A549 (cell line): Measurements from ENCODE around the gene PADI2. TPM values are rescaled to one million over a fixed set of nuclear protein-coding genes. Genes with fewer than 3 reads are reported as not detected.

Experiments used
- ATAC-seq, 2 experiments: fragments of 200-7000 bp in 1 of 2; fragments of >200 bp in 1 of 2; cut with Nextera tagmentation in 1 of 2; cut with Tn5 transposase in 1 of 2; 3 replicates each; pipeline versions ENCODE4 v1.8.0 to v1.9.1; 2018 to 2020; ENCODE audit warnings: mild to moderate bottlenecking in 1 of 2, moderate library complexity in 1 of 2
- CTCF ChIA-PET: fragments of 300-600 bp; sonication (Branson Sonifier 250); formaldehyde crosslinking; extraction: SDS; loops from one replicate; lab custom pipeline; 2021; ENCODE audit warnings: antibody characterized with exemption, inconsistent platforms; lab: Yijun Ruan, JAX
- POLR2A ChIA-PET: fragments of 350-600 bp; formaldehyde crosslinking; extraction: SDS; loops from one replicate; lab custom pipeline; 2021; ENCODE audit warnings: antibody characterized with exemption, inconsistent platforms; lab: Yijun Ruan, JAX
- DNase-seq, 2 experiments: peaks; one replicate each; pipeline versions ENCODE4 v3.0.0 to v3.0.0-alpha.2; 2011 to 2016; ENCODE audit warnings: low read depth in 1 of 2, low spot score in 1 of 2
- FAIRE-seq: peaks from 2 replicates; lab custom pipeline; 2011; peaks lifted over from hg19 to GRCh38; lab: Jason Lieb, UNC
- H3K27ac ChIP-seq, 2 experiments: fragments of >200 bp; sonication (Bioruptor Twin); formaldehyde crosslinking; 3 replicates each; pipeline ENCODE4 v1.5.1; 2016 to 2017
- H3K4me1 ChIP-seq: fragments of >200 bp; sonication (Bioruptor Twin); formaldehyde crosslinking; 3 replicates; pipeline ENCODE4 v1.6.1; 2016
- H3K4me2 ChIP-seq: fragments of >200 bp; sonication (Bioruptor Twin); formaldehyde crosslinking; 3 replicates; pipeline ENCODE4 v1.6.1; 2016
- H3K4me3 ChIP-seq: fragments of >200 bp; sonication (Bioruptor Twin); formaldehyde crosslinking; 3 replicates; pipeline ENCODE4 v1.5.1; 2016
- H3K9me3 ChIP-seq: fragments of >200 bp; sonication (Bioruptor Twin); formaldehyde crosslinking; 3 replicates; pipeline ENCODE4 v1.6.1; 2016
- ATOH8 ChIP-seq: fragments of 250-450 bp; sonication (Bioruptor Pico); IDR thresholded peaks from 2 replicates; pipeline ENCODE4 v1.5.0; 2020; ENCODE audit warnings: low read depth, mild to moderate bottlenecking, moderate library complexity
- BCL3 ChIP-seq: fragments of >200 bp; sonication (Bioruptor Twin); formaldehyde crosslinking; IDR thresholded peaks from 3 replicates; pipeline ENCODE4 v1.6.1; 2016
- BHLHE40 ChIP-seq: IDR thresholded peaks from 2 replicates; pipeline ENCODE4 v1.6.1; 2012; ENCODE audit warnings: low read depth, low read length, inconsistent platforms
- CBX2 ChIP-seq: fragments of 200-600 bp; sonication (generic); IDR thresholded peaks from 2 replicates; pipeline ENCODE4 v1.6.1; 2016; ENCODE audit warnings: low read depth, mild to moderate bottlenecking, borderline replicate concordance
- CHD2 ChIP-seq: fragments of 150-350 bp; IDR thresholded peaks from 2 replicates; pipeline ENCODE4 v1.6.1; 2014; ENCODE audit warnings: low read length; ENCODE audit not compliant: partially characterized antibody
- CTCF ChIP-seq: fragments of >200 bp; sonication (Bioruptor Twin); formaldehyde crosslinking; IDR thresholded peaks from 3 replicates; pipeline ENCODE4 v1.5.1; 2016
- E2F6 ChIP-seq: IDR thresholded peaks from 2 replicates; pipeline ENCODE4 v1.6.1; 2012; ENCODE audit warnings: low read depth, borderline replicate concordance
- EHMT2 ChIP-seq: fragments of 200-600 bp; sonication (generic); IDR thresholded peaks from 2 replicates; pipeline ENCODE4 v1.6.1; 2016; ENCODE audit warnings: antibody characterized with exemption, low read depth, mild to moderate bottlenecking, moderate library complexity
- ELK1 ChIP-seq: fragments of 150-350 bp; IDR thresholded peaks from 2 replicates; pipeline ENCODE4 v1.6.1; 2014; ENCODE audit warnings: low read depth, mild to moderate bottlenecking, low read length
- FOSL2 ChIP-seq, 2 experiments: fragments of 450-650 bp in 1 of 2; fragments of >200 bp in 1 of 2; sonication (Bioruptor Twin) in 1 of 2; formaldehyde crosslinking; IDR thresholded peaks; 2 replicates each; pipeline versions ENCODE4 v1.5.0 to v1.6.1; 2016 to 2020; ENCODE audit warnings: mild to moderate bottlenecking in 1 of 2, moderate library complexity in 1 of 2
- HMGXB4 ChIP-seq: fragments of 250-450 bp; sonication (Bioruptor Pico); IDR thresholded peaks from 2 replicates; pipeline ENCODE4 v1.5.0; 2021; ENCODE audit warnings: mild to moderate bottlenecking, moderate library complexity, borderline replicate concordance
- HOXB13 ChIP-seq: fragments of 250-450 bp; sonication (Bioruptor Pico); IDR thresholded peaks from 2 replicates; pipeline ENCODE4 v1.5.0; 2020; ENCODE audit warnings: low read depth, mild to moderate bottlenecking, moderate library complexity
- HOXB5 ChIP-seq: fragments of 250-450 bp; sonication (Bioruptor Pico); IDR thresholded peaks from 2 replicates; pipeline ENCODE4 v1.5.0; 2020; ENCODE audit warnings: mild to moderate bottlenecking, moderate library complexity
- MAX ChIP-seq: IDR thresholded peaks from 2 replicates; pipeline ENCODE4 v1.6.1; 2012
- MAZ ChIP-seq: fragments of 150-350 bp; IDR thresholded peaks from 2 replicates; pipeline ENCODE4 v1.6.1; 2014; ENCODE audit warnings: antibody characterized with exemption, low read depth, low read length, borderline replicate concordance
- NFE2L2 ChIP-seq: fragments of 150-350 bp; conservative IDR thresholded peaks from 2 replicates; pipeline ENCODE4 v1.6.1; 2014; ENCODE audit warnings: low read length
- NPAS2 ChIP-seq: fragments of 250-450 bp; sonication (Bioruptor Pico); IDR thresholded peaks from 2 replicates; pipeline ENCODE4 v1.8.0; 2022; ENCODE audit warnings: mild to moderate bottlenecking, moderate library complexity, borderline replicate concordance
- RAD21 ChIP-seq, 2 experiments: fragments of >200 bp in 1 of 2; sonication (Bioruptor Twin) in 1 of 2; formaldehyde crosslinking in 1 of 2; IDR thresholded peaks in 1 of 2; conservative IDR thresholded peaks in 1 of 2; 2 replicates in 1 of 2; 3 replicates in 1 of 2; pipeline ENCODE4 v1.6.1; 2012 to 2018; ENCODE audit warnings: inconsistent platforms in 1 of 2
- RFX5 ChIP-seq: fragments of 450-650 bp; IDR thresholded peaks from 2 replicates; pipeline ENCODE4 v1.7.1; 2014; ENCODE audit warnings: antibody characterized with exemption, mild to moderate bottlenecking, moderate library complexity
- SMC3 ChIP-seq: fragments of >200 bp; sonication (Bioruptor Twin); formaldehyde crosslinking; IDR thresholded peaks from 3 replicates; pipeline ENCODE4 v1.6.1; 2018; ENCODE audit warnings: inconsistent platforms
- TFCP2L1 ChIP-seq: fragments of 250-450 bp; sonication (Bioruptor Pico); IDR thresholded peaks from 2 replicates; pipeline ENCODE4 v1.5.0; 2021; ENCODE audit warnings: mild to moderate bottlenecking
- TP53 ChIP-seq: fragments of 250-450 bp; sonication (Bioruptor Pico); IDR thresholded peaks from 2 replicates; pipeline ENCODE4 v1.5.0; 2021; ENCODE audit warnings: mild to moderate bottlenecking, moderate library complexity
- ZNF302 ChIP-seq: fragments of 250-450 bp; sonication (Bioruptor Pico); IDR thresholded peaks from 2 replicates; pipeline ENCODE4 v1.9.0; 2021; ENCODE audit warnings: inconsistent platforms, mild to moderate bottlenecking, moderate library complexity
- WGBS: methylation state at CpG from one replicate; pipeline ENCODE4 v1.1.6; 2017; ENCODE audit errors: missing lambda C conversion rate; 5-methylcytosine and 5-hydroxymethylcytosine counted together
- polyA plus RNA-seq, 4 experiments: library from polyadenylated mRNA; depleted of rRNA in 3 of 4; stranded (reverse); fragments of >200 nt; fragmentation: RNase III in 1 of 4; extraction: RNeasy Plus Mini Kit Qiagen cat#74134 plus additional on column Dnase treatment in 1 of 4; gene quantifications; 2 replicates in 3 of 4; 3 replicates in 1 of 4; pipeline ENCODE4 v1.2.3, GENCODE V29; 2011 to 2017

Gene PADI2
- polyA plus RNA-seq, 2 of the 4 experiments (the other 2 are of a cell fraction) = 1.1 to 1.3 TPM

GRCh38 chr1:17045634-17046333 lies 73.5 kb downstream of the PADI2 start:
- POLR2A ChIA-PET = no interaction called here
- CTCF ChIA-PET = interaction anchor here (0.6 to 6.9 kb wide), 29 partner anchors 8 to 434 kb away, joined by 3 to 80 read pairs (median 4); no protein-coding TSS in a partner anchor
- TF ChIP-seq RAD21 (conservative IDR thresholded peaks at IDR 0.05 in 1 of 2, IDR thresholded peaks at IDR 0.05 in 1 of 2) (peak; percentile 69 to 76), BHLHE40 (no peak), TP53 (CRISPR knock-in tag) (no peak), RFX5 (no peak), BCL3 (no peak), FOSL2 (IDR thresholded peaks at IDR 0.05) (no peak), FOSL2 (CRISPR knock-in tag; IDR thresholded peaks at IDR 0.05) (no peak), NFE2L2 (no peak), HOXB13 (CRISPR knock-in tag) (no peak), ZNF302 (no peak), CTCF (peak; percentile 73), HOXB5 (CRISPR knock-in tag) (no peak), CHD2 (no peak), MAZ (no peak), SMC3 (peak; percentile 72), TFCP2L1 (CRISPR knock-in tag) (no peak), MAX (no peak), ATOH8 (CRISPR knock-in tag) (no peak), E2F6 (no peak), HMGXB4 (no peak), CBX2 (no peak), ELK1 (no peak), EHMT2 (no peak), NPAS2 (CRISPR knock-in tag) (no peak)
- WGBS = 53% methylated on average over 9 of the region's 9 CpGs
- Histone ChIP-seq H3K27ac (no peak overlapping the region), H3K9me3 (no peaks in the 10 kb centered on the region), H3K4me2 (peak overlapping the region; percentile 38; the same call in 2 of the 3 replicates), H3K4me3 (no peak overlapping the region), H3K4me1 (peaks cover 6% of the 10 kb centered on the region; the same call in 1 of the 3 replicates)
- DNase-seq (peak; percentile 51 to 63), ATAC-seq (peak in 1 of 2 experiments; percentile 58; a peak in 2 of 6 replicates), FAIRE-seq (no peak)
